ENCODE results near the gene SPIRE2. TPM values are rescaled to one million over a fixed set of nuclear protein-coding genes. Genes with fewer than 3 reads are reported as not detected.
A peak's percentile ranks its signal among the peaks of the same experiment; 100 is the strongest.
"Not testable (repeated sequence)": the region's sequence is repeated elsewhere in the genome, so short reads cannot be mapped to it uniquely, and the experiment has no call there.

The SPIRE2 gene
- total RNA-seq, 1 donor from 2014 or later: 1.2 TPM

DNA sequence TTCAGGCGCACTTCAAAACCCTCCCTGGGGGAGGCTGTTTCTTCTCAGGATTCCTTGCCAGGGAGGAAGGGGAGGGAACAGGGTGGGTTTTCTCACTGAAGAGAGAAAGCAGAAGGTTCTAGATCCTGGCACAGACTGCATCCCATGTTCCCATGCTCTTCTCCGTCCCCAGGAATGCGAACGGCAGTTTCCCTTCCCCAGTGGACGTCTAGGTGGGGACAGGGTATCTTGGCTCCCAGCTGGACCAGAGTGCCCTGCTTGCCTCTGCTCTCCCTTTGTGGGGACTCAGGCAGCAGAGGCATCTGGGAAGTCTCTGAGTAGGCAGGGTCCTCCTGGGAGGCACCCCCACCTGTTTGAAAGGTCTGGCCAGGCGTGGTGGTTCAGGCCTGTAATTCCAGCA lies 42.2 kb downstream of the SPIRE2 start:
- DNase-seq: no peak
- intact Hi-C loops (cut with micrococcal nuclease): no loop called here
- H3K36me3 ChIP-seq: peaks cover 9% of the 10 kb centered on the region
- no peak for TF ChIP-seq CTCF (IDR thresholded peaks at IDR 0.05; ENCODE audit: borderline replicate concordance)
- no peak overlapping the region for H3K4me3 ChIP-seq
- no peaks in the 10 kb centered on the region for H3K27me3 ChIP-seq (ENCODE audit: low read depth)
- peaks cover 13% of the 10 kb centered on the region for H3K9me3 ChIP-seq (replicated peaks)
- peaks cover 25% of the 10 kb centered on the region for H3K4me1 ChIP-seq
- H3K27ac ChIP-seq (replicated peaks): no peak overlapping the region

GRCh38 chr16:89871895-89872294 lies 43.6 kb downstream of the SPIRE2 start:
- H3K4me1 ChIP-seq: peaks cover 25% of the 10 kb centered on the region
- intact Hi-C loops (cut with micrococcal nuclease): no loop called here
- H3K9me3 ChIP-seq (replicated peaks): peaks cover 13% of the 10 kb centered on the region
- TF ChIP-seq CTCF (IDR thresholded peaks at IDR 0.05; ENCODE audit: borderline replicate concordance): no peak
- H3K27ac ChIP-seq (replicated peaks): no peak overlapping the region
- H3K27me3 ChIP-seq (ENCODE audit: low read depth): no peaks in the 10 kb centered on the region
- H3K36me3 ChIP-seq: peaks cover 9% of the 10 kb centered on the region
- DNase-seq: no peak
- H3K4me3 ChIP-seq: no peak overlapping the region

DNA sequence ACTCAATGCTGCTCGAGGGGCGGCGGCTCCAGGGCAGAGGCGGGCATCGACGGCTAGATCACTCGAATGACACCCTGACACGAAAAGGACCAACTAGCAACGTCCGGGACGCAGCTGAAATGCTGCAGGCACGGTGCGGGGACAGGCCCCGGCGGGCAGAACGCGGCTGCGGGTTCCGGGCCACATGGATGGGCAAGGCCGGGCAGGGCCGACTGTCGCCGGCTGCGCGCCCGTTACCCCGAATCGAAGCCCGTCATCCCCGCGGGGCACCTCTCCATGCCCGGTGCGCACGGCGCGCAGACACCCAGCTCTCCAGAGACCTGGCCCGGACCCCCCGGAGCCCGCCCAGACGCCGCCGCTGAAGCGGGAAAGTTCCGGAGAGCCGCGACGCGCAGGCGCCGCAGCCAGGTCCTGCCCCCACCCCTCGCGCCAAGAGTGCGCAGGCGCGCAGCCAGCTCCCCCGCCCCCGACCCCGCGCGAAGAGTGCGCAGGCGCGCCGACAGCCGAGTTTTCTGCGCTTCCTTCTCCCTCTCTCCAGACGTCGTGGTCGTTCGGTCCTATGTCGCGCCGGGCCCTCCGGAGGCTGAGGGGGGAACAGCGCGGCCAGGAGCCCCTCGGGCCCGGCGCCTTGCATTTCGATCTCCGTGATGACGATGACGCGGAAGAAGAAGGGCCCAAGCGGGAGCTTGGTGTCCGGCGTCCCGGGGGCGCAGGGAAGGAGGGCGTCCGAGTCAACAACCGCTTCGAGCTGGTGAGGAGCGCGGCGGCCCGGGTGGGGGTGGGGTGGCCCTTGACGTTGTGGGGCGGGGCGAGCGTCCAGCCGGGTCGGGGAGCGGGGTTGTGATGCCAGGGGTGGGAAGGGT lies 45.1 kb downstream of the SPIRE2 start, which contains the start of gene TCF25:
TSS of gene TCF25 (plus strand) at position 484 of the 863 bp plus-strand sequence. CDS start at position 560, 76 bp downstream.
- Histone ChIP-seq H3K27ac (replicated peaks) (peak within 1 kb of the TSS; percentile 100), H3K4me3 (peak within 1 kb of the TSS; percentile 88), H3K27me3 (ENCODE audit: low read depth) (no peaks in the 10 kb centered on the region), H3K9me3 (replicated peaks) (peaks cover under 1% of the 10 kb centered on the region), H3K36me3 (peaks cover 11% of the 10 kb centered on the region), H3K4me1 (peaks cover 25% of the 10 kb centered on the region)
- no peak for TF ChIP-seq CTCF (IDR thresholded peaks at IDR 0.05; ENCODE audit: borderline replicate concordance)
- intact Hi-C loops (cut with micrococcal nuclease): no loop called here
- DNase-seq: peak; percentile 83

DNA sequence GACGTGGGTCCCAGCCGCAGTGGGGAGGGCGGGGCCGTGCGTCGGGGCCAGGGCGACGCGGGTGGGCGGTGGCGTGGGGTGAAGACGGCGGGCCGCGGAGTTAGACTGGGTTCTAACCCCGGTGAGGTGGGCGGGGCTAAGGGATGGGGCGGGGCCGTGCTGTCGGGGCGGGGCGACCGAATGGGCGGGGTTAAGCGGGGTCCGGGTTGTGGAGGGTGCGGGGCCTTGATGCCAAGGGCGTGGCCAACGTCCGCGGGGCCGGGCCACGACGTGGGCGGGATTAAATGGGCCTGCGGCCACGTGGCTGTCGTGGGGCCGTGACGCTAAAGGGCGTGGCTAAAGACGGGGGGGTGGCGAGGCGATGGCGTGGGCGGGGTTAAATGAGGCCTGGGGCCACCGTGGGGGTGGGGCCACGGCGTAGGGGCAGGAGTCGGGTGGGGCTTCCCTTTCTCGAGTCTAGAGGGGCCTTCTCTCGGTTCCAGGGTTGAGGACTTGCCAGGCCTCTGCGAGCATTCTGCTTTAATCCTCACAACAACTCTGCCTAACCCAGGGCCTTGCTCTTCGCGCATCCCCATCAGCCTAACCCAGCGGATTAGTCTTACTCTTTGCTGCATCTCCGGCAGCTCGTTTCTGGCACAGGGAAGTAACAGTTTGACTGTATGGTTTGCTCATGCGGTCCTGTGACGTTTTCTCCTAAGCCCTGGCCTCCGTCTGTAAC lies 45.9 kb downstream of the SPIRE2 start:
- intact Hi-C loops (cut with micrococcal nuclease): no loop called here
- Histone ChIP-seq H3K4me3 (peak overlapping the region; percentile 88), H3K4me1 (peaks cover 25% of the 10 kb centered on the region), H3K27ac (replicated peaks) (peak overlapping the region; percentile 100), H3K36me3 (peaks cover 17% of the 10 kb centered on the region), H3K27me3 (ENCODE audit: low read depth) (no peaks in the 10 kb centered on the region), H3K9me3 (replicated peaks) (no peaks in the 10 kb centered on the region)
- no peak for TF ChIP-seq CTCF (IDR thresholded peaks at IDR 0.05; ENCODE audit: borderline replicate concordance)
- DNase-seq: peak; percentile 95

DNA sequence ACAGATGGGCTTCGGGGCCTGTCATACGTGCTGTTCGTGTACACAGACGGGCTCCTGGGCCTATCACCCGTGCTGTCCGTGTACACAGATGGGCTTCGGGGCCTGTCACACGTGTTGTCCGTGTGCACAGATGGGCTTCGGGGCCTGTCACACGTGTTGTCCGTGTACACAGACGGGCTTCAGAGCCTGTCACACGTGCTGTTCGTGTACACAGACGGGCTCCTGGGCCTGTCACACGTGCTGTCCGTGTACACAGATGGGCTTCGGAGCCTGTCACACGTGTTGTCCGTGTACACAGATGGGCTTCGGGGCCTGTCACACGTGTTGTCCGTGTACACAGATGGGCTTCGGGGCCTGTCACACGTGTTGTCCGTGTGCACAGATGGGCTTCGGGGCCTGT lies 50.8 kb downstream of the SPIRE2 start:
- peaks cover 11% of the 10 kb centered on the region for H3K4me1 ChIP-seq
- intact Hi-C loops (cut with micrococcal nuclease); H3K27me3 ChIP-seq (ENCODE audit: low read depth); DNase-seq; H3K4me3 ChIP-seq; H3K9me3 ChIP-seq (replicated peaks); H3K27ac ChIP-seq (replicated peaks): not testable (repeated sequence)
- peaks cover 53% of the 10 kb centered on the region for H3K36me3 ChIP-seq
